GM23338 (cell line): ENCODE measurements around the gene EYS. TPM values are rescaled to one million over a fixed set of nuclear protein-coding genes. Genes with fewer than 3 reads are reported as not detected.

Source experiments
- ATAC-seq: fragments of 200-7000 bp; cut with Tn5 transposase; 3 replicates; pipeline ENCODE4 v1.9.1; 2020
- DNase-seq: peaks from one replicate; pipeline ENCODE4 v3.0.0-alpha.2; 2015; ENCODE audit warnings: low spot score
- H2AFZ ChIP-seq: fragments of 200-600 bp; sonication (generic); 2 replicates; pipeline ENCODE4 v1.8.0; 2016; ENCODE audit warnings: antibody characterized with exemption, mild to moderate bottlenecking, moderate library complexity
- H3F3A ChIP-seq: fragments of 200-600 bp; sonication (generic); replicated peaks from 2 replicates; pipeline ENCODE4 v1.8.0; 2017; ENCODE audit warnings: antibody characterized with exemption, mixed run types, low read depth
- H3K27ac ChIP-seq: fragments of 200-600 bp; sonication (generic); 2 replicates; pipeline ENCODE4 v1.6.1; 2016; ENCODE audit warnings: low read depth
- H3K27me3 ChIP-seq: fragments of 200-600 bp; sonication (generic); 2 replicates; pipeline ENCODE4 v1.8.0; 2016; ENCODE audit warnings: mild to moderate bottlenecking, mixed run types, moderate library complexity; ENCODE audit not compliant: insufficient read depth
- H3K36me3 ChIP-seq: fragments of 200-600 bp; sonication (generic); 2 replicates; pipeline ENCODE4 v1.8.0; 2016; ENCODE audit warnings: mild to moderate bottlenecking; ENCODE audit not compliant: insufficient read depth
- H3K4me1 ChIP-seq: fragments of 200-600 bp; sonication (generic); 2 replicates; pipeline ENCODE4 v1.8.0; 2016; ENCODE audit warnings: mild to moderate bottlenecking, moderate library complexity; ENCODE audit not compliant: insufficient read depth
- H3K4me2 ChIP-seq: fragments of 200-600 bp; sonication (generic); 2 replicates; pipeline ENCODE4 v1.7.1; 2017; ENCODE audit warnings: mixed run types
- H3K4me3 ChIP-seq: fragments of 200-600 bp; sonication (generic); 2 replicates; pipeline ENCODE4 v1.6.1; 2016; ENCODE audit warnings: mixed run types
- H3K79me2 ChIP-seq: fragments of 200-600 bp; sonication (generic); replicated peaks from 2 replicates; pipeline ENCODE4 v1.8.0; 2017; ENCODE audit warnings: mild to moderate bottlenecking; ENCODE audit not compliant: insufficient read depth
- H3K9me2 ChIP-seq: fragments of 200-600 bp; sonication (generic); 2 replicates; pipeline ENCODE4 v1.8.0; 2017; ENCODE audit not compliant: insufficient read depth
- H4K20me1 ChIP-seq: fragments of 200-600 bp; sonication (generic); replicated peaks from 2 replicates; pipeline ENCODE4 v1.8.0; 2017; ENCODE audit warnings: mild to moderate bottlenecking; ENCODE audit not compliant: insufficient read depth
- H3K27ac Mint-ChIP-seq: 2 replicates; pipeline ENCODE4 v1.8.0; 2020; ENCODE audit warnings: inconsistent platforms, mild to moderate bottlenecking, moderate library complexity, mixed read lengths
- H3K27me3 Mint-ChIP-seq: 3 replicates; pipeline ENCODE4 v1.8.0; 2022; ENCODE audit warnings: low read depth, mild to moderate bottlenecking, moderate library complexity, mixed read lengths, inconsistent platforms; ENCODE audit not compliant: insufficient read depth, poor library complexity
- H3K36me3 Mint-ChIP-seq: 3 replicates; pipeline ENCODE4 v1.8.0; 2021; ENCODE audit warnings: low read depth, mild to moderate bottlenecking, inconsistent platforms, moderate library complexity, mixed read lengths
- H3K4me1 Mint-ChIP-seq: 3 replicates; pipeline ENCODE4 v1.8.0; 2020; ENCODE audit warnings: mild to moderate bottlenecking, inconsistent platforms, mixed read lengths
- H3K4me3 Mint-ChIP-seq: 3 replicates; pipeline ENCODE4 v1.8.0; 2021; ENCODE audit warnings: moderate library complexity, mild to moderate bottlenecking, inconsistent platforms, mixed read lengths
- H3K9me3 Mint-ChIP-seq: 3 replicates; pipeline ENCODE4 v1.8.0; 2020; ENCODE audit warnings: moderate library complexity, mild to moderate bottlenecking, inconsistent platforms, mixed read lengths
- CREB1 ChIP-seq: fragments of 250-450 bp; sonication (Bioruptor Pico); IDR thresholded peaks from 2 replicates; pipeline ENCODE4 v1.5.0; 2020; ENCODE audit warnings: low read depth, mild to moderate bottlenecking, moderate library complexity
- EZH2 ChIP-seq: fragments of 200-600 bp; sonication (generic); IDR thresholded peaks from one replicate; pipeline ENCODE4 v1.8.0; 2017; ENCODE audit warnings: antibody characterized with exemption, mild to moderate bottlenecking, low read depth; ENCODE audit not compliant: unreplicated experiment
- EZH2phosphoT487 ChIP-seq: fragments of 200-600 bp; sonication (generic); IDR thresholded peaks from one replicate; pipeline ENCODE4 v1.8.1; 2018; ENCODE audit warnings: antibody characterized with exemption; ENCODE audit not compliant: unreplicated experiment
- JUNB ChIP-seq: IDR thresholded peaks from one replicate; pipeline ENCODE4 v1.6.1; 2016; ENCODE audit warnings: antibody characterized with exemption; ENCODE audit not compliant: unreplicated experiment
- NANOG ChIP-seq: IDR thresholded peaks from 2 replicates; pipeline ENCODE4 v1.6.1; 2016; ENCODE audit warnings: antibody characterized with exemption, borderline replicate concordance
- POLR2AphosphoS5 ChIP-seq: IDR thresholded peaks from 2 replicates; pipeline ENCODE4 v1.6.1; 2016; ENCODE audit warnings: antibody characterized with exemption, low read depth
- REST ChIP-seq: IDR thresholded peaks from one replicate; pipeline ENCODE4 v1.6.1; 2018; ENCODE audit warnings: antibody characterized with exemption; ENCODE audit not compliant: unreplicated experiment
- STAT1 ChIP-seq: IDR thresholded peaks from one replicate; pipeline ENCODE4 v1.6.1; 2016; ENCODE audit warnings: antibody characterized with exemption; ENCODE audit not compliant: unreplicated experiment
- ZNF114 ChIP-seq: fragments of 250-450 bp; sonication (Bioruptor Pico); IDR thresholded peaks from 2 replicates; pipeline ENCODE4 v1.5.0; 2020; ENCODE audit warnings: mild to moderate bottlenecking, moderate library complexity
- ZNF331 ChIP-seq: fragments of 250-450 bp; sonication (Bioruptor Pico); IDR thresholded peaks from 2 replicates; pipeline ENCODE4 v1.5.0; 2020; ENCODE audit warnings: low read depth, mild to moderate bottlenecking, moderate library complexity
- ZNF462 ChIP-seq: fragments of 250-450 bp; sonication (Bioruptor Pico); IDR thresholded peaks from 2 replicates; pipeline ENCODE4 v1.5.0; 2020; ENCODE audit warnings: mild to moderate bottlenecking, moderate library complexity
- polyA plus RNA-seq: library from polyadenylated mRNA; unstranded; fragments of >200 nt; fragmentation: Nextera tagmentation; extraction: Ambion mirVana; gene quantifications from 2 replicates; pipeline ENCODE4 v1.2.1, GENCODE V29; 2016
- total RNA-seq: library from RNA; depleted of rRNA; stranded (reverse); fragments of >200 nt; shearing (Covaris generic); gene quantifications from 2 replicates; pipeline ENCODE4 v1.2.3, GENCODE V29; 2014
- TF ChIP-seq, protein P1 (sequence below): IDR thresholded peaks from 2 replicates; pipeline ENCODE4 v1.6.1; 2016; ENCODE audit warnings: antibody characterized with exemption
- TF ChIP-seq, protein P2 (sequence below), 2 experiments: fragments of 200-600 bp in 1 of 2; sonication (generic) in 1 of 2; conservative IDR thresholded peaks; 2 replicates each; pipeline versions ENCODE4 v1.5.1 to v1.6.1; 2016 to 2017; ENCODE audit warnings: antibody characterized with exemption in 2 of 2, low read depth in 2 of 2, mild to moderate bottlenecking in 2 of 2, moderate library complexity in 1 of 2

EYS gene
- total and polyA plus RNA-seq, 2 experiments from 2014 or later = 0.38 to 0.52 TPM

- Histone ChIP-seq H3K27ac (no peak overlapping the region), H4K20me1 (no peaks in the 10 kb centered on the region), H3K27me3 (no peaks in the 10 kb centered on the region), H3K4me2 (no peak overlapping the region), H3K36me3 (no peaks in the 10 kb centered on the region), H3K79me2 (no peaks in the 10 kb centered on the region), H2AFZ (no peak overlapping the region), H3K4me3 (no peak overlapping the region), H3K9me2 (no peaks in the 10 kb centered on the region), H3F3A (no peaks in the 10 kb centered on the region), H3K4me1 (no peaks in the 10 kb centered on the region)
- Mint-ChIP-seq H3K36me3 (no peaks in the 10 kb centered on the region), H3K27ac (no peak overlapping the region), H3K4me3 (no peak overlapping the region), H3K9me3 (no peaks in the 10 kb centered on the region; the same call in 1 of the 3 replicates), H3K4me1 (no peaks in the 10 kb centered on the region), H3K27me3 (no peaks in the 10 kb centered on the region)
- no peak for DNase-seq
- no peak for ATAC-seq
- TF ChIP-seq POLR2AphosphoS5 (no peak), EZH2 (no peak), REST (no peak), JUNB (no peak), ZNF114 (CRISPR knock-in tag) (no peak), ZNF331 (CRISPR knock-in tag) (no peak), NANOG (no peak), CREB1 (CRISPR knock-in tag) (no peak), STAT1 (no peak), ZNF462 (no peak), EZH2phosphoT487 (no peak)
- TF ChIP-seq, protein P1, sequence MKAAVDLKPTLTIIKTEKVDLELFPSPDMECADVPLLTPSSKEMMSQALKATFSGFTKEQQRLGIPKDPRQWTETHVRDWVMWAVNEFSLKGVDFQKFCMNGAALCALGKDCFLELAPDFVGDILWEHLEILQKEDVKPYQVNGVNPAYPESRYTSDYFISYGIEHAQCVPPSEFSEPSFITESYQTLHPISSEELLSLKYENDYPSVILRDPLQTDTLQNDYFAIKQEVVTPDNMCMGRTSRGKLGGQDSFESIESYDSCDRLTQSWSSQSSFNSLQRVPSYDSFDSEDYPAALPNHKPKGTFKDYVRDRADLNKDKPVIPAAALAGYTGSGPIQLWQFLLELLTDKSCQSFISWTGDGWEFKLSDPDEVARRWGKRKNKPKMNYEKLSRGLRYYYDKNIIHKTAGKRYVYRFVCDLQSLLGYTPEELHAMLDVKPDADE = no peak
- TF ChIP-seq, protein P2, sequence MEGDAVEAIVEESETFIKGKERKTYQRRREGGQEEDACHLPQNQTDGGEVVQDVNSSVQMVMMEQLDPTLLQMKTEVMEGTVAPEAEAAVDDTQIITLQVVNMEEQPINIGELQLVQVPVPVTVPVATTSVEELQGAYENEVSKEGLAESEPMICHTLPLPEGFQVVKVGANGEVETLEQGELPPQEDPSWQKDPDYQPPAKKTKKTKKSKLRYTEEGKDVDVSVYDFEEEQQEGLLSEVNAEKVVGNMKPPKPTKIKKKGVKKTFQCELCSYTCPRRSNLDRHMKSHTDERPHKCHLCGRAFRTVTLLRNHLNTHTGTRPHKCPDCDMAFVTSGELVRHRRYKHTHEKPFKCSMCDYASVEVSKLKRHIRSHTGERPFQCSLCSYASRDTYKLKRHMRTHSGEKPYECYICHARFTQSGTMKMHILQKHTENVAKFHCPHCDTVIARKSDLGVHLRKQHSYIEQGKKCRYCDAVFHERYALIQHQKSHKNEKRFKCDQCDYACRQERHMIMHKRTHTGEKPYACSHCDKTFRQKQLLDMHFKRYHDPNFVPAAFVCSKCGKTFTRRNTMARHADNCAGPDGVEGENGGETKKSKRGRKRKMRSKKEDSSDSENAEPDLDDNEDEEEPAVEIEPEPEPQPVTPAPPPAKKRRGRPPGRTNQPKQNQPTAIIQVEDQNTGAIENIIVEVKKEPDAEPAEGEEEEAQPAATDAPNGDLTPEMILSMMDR (conservative IDR thresholded peaks at IDR 0.05; ENCODE audit: low read depth in 2 of 2) = no peak
Observed at GRCh38 chr6:64227863-64228262, 1479.2 kb downstream of the EYS start.
